ENCODE data around the gene ANO1.

ANO1 gene

GRCh38 chr11:70072461-70072860, 5.7 kb upstream of the ANO1 start:
- in situ Hi-C loops (cut with HindIII; ENCODE audit: low sequenced_read_pairs), result no loop called here

- in situ Hi-C loops (cut with HindIII; ENCODE audit: low sequenced_read_pairs), result no loop called here
These were observed 5.0 kb upstream of the ANO1 start for GRCh38 chr11:70072861-70073755.

GRCh38 chr11:70073871-70074371, 4.2 kb upstream of the ANO1 start:
- in situ Hi-C loops (cut with HindIII; ENCODE audit: low sequenced_read_pairs), result no loop called here

- in situ Hi-C loops (cut with HindIII; ENCODE audit: low sequenced_read_pairs), result no loop called here
These were observed 3.4 kb upstream of the ANO1 start for GRCh38 chr11:70074746-70075145.

- in situ Hi-C loops (cut with HindIII; ENCODE audit: low sequenced_read_pairs), result no loop called here
These were observed 2.3 kb upstream of the ANO1 start for GRCh38 chr11:70075836-70076235.

- in situ Hi-C loops (cut with HindIII; ENCODE audit: low sequenced_read_pairs), result no loop called here
These were observed 1.6 kb upstream of the ANO1 start for GRCh38 chr11:70076461-70076931.

GRCh38 chr11:70077411-70078094, 564 bp upstream of the ANO1 start:
- in situ Hi-C loops (cut with HindIII; ENCODE audit: low sequenced_read_pairs), result no loop called here

- in situ Hi-C loops (cut with HindIII; ENCODE audit: low sequenced_read_pairs), result no loop called here
These were observed 882 bp downstream of the ANO1 start for GRCh38 chr11:70078781-70079616.

- in situ Hi-C loops (cut with HindIII; ENCODE audit: low sequenced_read_pairs), result no loop called here
These were observed 1.6 kb downstream of the ANO1 start for GRCh38 chr11:70079691-70080090.

- in situ Hi-C loops (cut with HindIII; ENCODE audit: low sequenced_read_pairs), result no loop called here
These were observed 2.6 kb downstream of the ANO1 start for GRCh38 chr11:70080763-70081162.

- in situ Hi-C loops (cut with HindIII; ENCODE audit: low sequenced_read_pairs), result no loop called here
These were observed 4.7 kb downstream of the ANO1 start for GRCh38 chr11:70082829-70083228.

- in situ Hi-C loops (cut with HindIII; ENCODE audit: low sequenced_read_pairs), result no loop called here
These were observed 6.2 kb downstream of the ANO1 start for GRCh38 chr11:70084046-70084984.

- in situ Hi-C loops (cut with HindIII; ENCODE audit: low sequenced_read_pairs), result no loop called here
These were observed 8.0 kb downstream of the ANO1 start for GRCh38 chr11:70085815-70086769.

- in situ Hi-C loops (cut with HindIII; ENCODE audit: low sequenced_read_pairs), result no loop called here
These were observed 9.5 kb downstream of the ANO1 start for GRCh38 chr11:70087446-70088167.

- in situ Hi-C loops (cut with HindIII; ENCODE audit: low sequenced_read_pairs), result no loop called here
These were observed 10.7 kb downstream of the ANO1 start for GRCh38 chr11:70088735-70089250.

GRCh38 chr11:70089631-70090030, 11.5 kb downstream of the ANO1 start:
- in situ Hi-C loops (cut with HindIII; ENCODE audit: low sequenced_read_pairs), result no loop called here

- in situ Hi-C loops (cut with HindIII; ENCODE audit: low sequenced_read_pairs), result no loop called here
These were observed 12.9 kb downstream of the ANO1 start for GRCh38 chr11:70090961-70091381.

- in situ Hi-C loops (cut with HindIII; ENCODE audit: low sequenced_read_pairs), result no loop called here
These were observed 13.5 kb downstream of the ANO1 start for GRCh38 chr11:70091638-70092037.

All from DLD1 (cell line).